Measurements from ENCODE around the gene ATP5PB. TPM values are rescaled to one million over a fixed set of nuclear protein-coding genes. Genes with fewer than 3 reads are reported as not detected.

The ATP5PB gene
- total RNA-seq, 1 donor from 2014 or later: 329 TPM

- TF ChIP-seq CTCF (conservative IDR thresholded peaks at IDR 0.05; ENCODE audit: low read depth, low read length): no peak
- H3K4me3 ChIP-seq (ENCODE audit: low read depth, low read length): no peak overlapping the region
- no peak for DNase-seq (ENCODE audit: low read depth)
These were observed 52.4 kb downstream of the ATP5PB start for GRCh38 chr1:111501645-111502044.

- H3K4me3 ChIP-seq (ENCODE audit: low read depth, low read length): no peak within 1 kb of the TSS
- DNase-seq (ENCODE audit: low read depth): no peak
- TF ChIP-seq CTCF (conservative IDR thresholded peaks at IDR 0.05; ENCODE audit: low read depth, low read length): no peak
These were observed 54.4 kb downstream of the ATP5PB start, which contains the start of the genes ADORA3 and TMIGD3 for GRCh38 chr1:111503585-111504060. Gene ADORA3 (minus strand): TSS chr1:111503633. CDS start chr1:111503354, 279 bp downstream. Gene TMIGD3 (minus strand): TSS chr1:111503633. CDS start chr1:111503354, 279 bp downstream.

GRCh38 chr1:111504097-111504496 lies 54.8 kb downstream of the ATP5PB start:
- no peak for TF ChIP-seq CTCF (conservative IDR thresholded peaks at IDR 0.05; ENCODE audit: low read depth, low read length)
- no peak overlapping the region for H3K4me3 ChIP-seq (ENCODE audit: low read depth, low read length)
- DNase-seq (ENCODE audit: low read depth): no peak

- no peak for DNase-seq (ENCODE audit: low read depth)
- H3K4me3 ChIP-seq (ENCODE audit: low read depth, low read length): no peak overlapping the region
- TF ChIP-seq CTCF (conservative IDR thresholded peaks at IDR 0.05; ENCODE audit: low read depth, low read length): no peak
These were observed 56.4 kb downstream of the ATP5PB start for GRCh38 chr1:111505641-111506119.

- H3K4me3 ChIP-seq (ENCODE audit: low read depth, low read length): no peak overlapping the region
- DNase-seq (ENCODE audit: low read depth): no peak
- TF ChIP-seq CTCF (conservative IDR thresholded peaks at IDR 0.05; ENCODE audit: low read depth, low read length): no peak
These were observed 57.3 kb downstream of the ATP5PB start for GRCh38 chr1:111506561-111506960.

GRCh38 chr1:111507411-111508201 lies 58.3 kb downstream of the ATP5PB start:
- H3K4me3 ChIP-seq (ENCODE audit: low read depth, low read length): peak overlapping the region; percentile 42
- DNase-seq (ENCODE audit: low read depth): peak; percentile 31
- peak; percentile 30 for TF ChIP-seq CTCF (conservative IDR thresholded peaks at IDR 0.05; ENCODE audit: low read depth, low read length)

Data from epithelial cell of proximal tubule (primary cell).